ENCODE data around the gene CCSER1.

The CCSER1 gene

DNA sequence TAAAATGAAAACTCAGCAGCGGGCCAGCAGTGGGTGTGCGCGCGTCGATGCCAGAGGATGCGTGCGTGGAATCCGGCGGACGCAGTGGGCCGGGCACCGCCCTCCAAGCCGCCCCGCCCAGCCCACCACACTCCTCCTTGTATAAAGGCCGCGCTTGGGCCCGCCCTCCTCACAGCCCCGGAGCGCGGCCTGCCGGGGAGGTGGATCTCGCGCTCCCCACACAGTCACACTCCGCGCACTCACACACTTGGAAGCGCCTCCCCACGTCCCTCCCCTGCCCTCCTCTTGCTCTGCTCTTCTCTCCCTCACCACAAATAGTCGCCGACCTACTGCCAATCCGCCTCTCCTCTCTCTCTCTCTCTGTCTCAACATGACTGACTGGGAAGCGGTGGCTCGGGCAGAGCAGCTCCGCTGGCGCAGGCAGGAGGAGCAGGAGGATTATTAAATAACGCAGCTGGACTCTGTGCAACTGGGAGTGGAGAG is at the start of gene CCSER1:
Gene CCSER1, plus strand, starts transcription at position 172 of the 483 bp plus-strand sequence.
- DNase-seq = peak; percentile 75

DNA sequence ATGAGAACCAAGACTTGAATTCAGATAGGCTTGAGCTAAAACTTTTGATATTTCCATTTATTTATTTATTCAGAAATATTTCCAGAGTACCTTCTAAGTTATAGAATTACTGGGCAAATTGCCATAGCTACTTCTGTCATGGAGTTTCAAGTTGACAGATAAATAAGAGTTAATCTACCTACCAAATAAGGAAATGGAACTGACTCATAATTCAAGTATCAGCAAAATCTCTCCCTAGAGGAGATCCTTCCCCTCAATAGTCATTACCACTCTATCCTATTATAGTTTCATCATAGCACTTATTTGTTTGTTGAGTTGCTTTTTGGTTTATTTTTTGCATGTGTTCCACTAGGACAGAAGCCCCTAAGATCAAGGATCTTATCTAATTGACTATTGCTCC is 48.8 kb upstream of the CCSER1 start:
- no peak for DNase-seq

DNA sequence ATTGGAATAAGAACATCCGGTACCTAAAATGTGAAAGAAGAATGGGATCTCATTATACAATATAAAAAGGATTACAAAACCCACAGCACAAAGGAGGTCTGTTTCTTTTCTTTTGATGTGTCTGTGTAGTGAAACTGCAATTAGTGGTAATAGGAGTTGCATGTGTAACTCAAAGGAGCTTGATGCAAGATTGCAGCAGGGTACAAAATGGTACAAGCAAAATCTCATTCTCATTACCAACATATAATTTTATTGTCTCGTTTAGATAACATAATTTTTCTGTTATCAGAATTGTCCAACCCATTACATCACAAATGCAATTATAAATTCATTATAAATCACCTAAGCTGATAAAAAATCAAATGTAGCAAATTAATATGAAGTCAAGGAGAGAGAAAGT is 47.1 kb upstream of the CCSER1 start:
- no peak for DNase-seq

DNA sequence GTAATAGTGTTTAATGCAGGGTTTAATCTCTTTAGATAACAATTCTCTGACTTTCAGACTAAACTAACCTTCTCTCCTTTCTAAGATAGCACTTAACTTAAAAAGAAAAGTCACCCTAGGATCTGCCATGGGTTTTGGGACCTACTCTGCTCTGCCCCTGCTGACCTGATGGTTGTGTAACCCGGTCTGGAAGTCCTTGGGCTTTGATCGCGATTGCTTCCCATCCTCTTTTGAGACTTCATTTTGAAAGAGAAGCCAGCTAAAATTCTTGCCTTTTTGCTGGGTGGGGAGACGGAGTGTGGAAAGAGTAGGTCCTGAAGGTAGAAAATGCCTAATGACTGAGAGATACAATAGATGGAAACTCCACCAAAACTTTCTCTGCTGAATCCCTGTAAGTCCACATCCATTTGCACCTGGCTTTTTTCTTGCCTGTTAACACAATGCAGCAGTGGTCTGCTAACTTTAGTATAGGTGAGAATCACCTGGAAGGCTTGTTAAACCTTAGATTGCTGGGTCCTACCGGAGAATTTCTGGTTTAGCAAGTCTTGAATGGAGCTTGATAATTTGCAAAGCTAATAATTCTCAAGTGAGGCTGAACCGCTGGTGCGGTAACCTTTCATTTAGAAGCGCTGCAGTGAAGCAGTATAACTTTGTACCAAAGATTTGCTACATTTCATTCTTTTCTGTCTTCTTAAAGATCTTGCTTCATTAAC is 45.6 kb upstream of the CCSER1 start:
- no peak for DNase-seq

DNA sequence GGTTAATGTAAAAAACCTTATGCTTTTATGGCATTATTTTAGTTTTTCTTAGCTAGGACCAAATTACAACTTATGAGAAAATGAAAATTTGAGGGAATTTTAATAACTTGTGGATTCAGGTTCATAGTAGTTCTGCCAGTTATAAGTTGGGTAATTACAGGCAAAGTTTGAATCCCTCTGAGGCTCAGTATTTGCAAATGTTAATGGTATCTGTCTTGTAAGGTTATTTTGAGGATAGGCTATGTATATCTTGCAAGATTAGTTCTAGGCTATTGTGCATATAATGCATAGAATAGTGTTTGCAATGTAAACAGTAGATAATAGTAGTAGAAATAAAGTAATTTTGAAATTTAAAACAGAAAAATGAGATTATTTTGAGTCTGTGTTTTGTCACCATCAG is 44.7 kb upstream of the CCSER1 start:
- no peak for DNase-seq

DNA sequence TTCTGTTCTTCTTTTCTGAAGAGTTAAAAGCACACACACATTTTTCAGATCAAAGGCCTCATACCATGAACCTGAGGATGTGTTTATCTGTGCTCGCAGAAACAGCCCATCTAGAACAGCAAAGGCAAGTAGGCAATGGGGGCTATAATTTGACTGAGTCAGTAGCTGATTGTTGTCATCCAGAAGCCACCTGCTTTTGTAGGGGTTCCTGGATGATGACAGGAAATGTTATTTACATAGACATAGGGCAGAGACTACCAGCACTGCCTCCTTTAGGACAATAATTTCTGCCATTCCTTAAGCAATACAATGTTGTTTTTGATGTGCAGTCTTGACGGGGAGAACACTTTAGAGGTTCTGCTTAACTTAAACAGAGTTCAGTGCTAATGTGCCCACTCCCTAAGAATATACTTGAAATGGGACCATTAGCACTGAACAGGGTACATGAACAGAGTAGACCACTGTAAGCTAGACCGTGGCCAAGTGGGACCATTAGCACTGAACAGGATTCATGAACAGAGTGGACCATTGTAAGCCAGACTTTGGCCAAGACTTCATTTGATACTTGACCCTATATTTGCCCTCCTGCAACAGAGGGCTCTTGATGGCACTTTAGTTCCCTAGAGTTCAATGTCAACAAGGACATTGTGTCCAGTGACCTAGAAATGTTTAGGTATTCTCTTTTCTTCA is 42.8 kb upstream of the CCSER1 start:
- DNase-seq = no peak

DNA sequence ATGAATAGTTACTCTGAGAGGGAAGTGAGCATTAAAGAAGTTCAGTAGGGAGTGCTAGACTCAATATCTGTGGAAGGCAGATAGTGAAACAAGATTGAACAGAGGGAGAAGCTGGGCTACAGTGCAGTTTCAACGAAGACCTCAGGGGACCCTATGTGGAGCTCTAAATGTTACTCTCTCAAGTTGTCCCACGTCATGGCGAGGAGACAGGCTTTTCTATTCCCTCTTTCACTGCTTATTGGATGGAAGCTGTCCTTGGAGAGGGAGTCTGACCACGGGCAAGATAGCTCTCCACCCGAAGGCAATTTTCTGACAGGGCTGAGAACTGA is 42.3 kb upstream of the CCSER1 start:
- DNase-seq = no peak

DNA sequence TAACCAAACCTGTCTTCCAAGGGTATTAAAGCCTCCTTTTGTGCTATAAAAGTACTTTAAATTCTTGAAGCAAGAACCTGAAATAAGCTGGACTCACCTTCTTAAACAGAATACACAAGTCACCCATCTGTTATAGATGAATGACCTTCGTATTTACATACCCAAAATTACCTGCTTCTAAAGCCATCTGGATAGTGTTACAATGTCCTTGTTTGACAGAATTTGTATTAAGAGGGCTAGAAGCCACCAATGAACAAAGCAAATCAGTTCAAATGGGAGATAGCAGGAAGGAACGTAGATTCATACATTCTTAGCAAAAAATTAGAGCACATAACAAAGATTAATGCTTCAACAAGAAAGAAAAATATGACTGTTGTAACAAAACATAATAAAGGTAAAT is 33.7 kb upstream of the CCSER1 start:
- no peak for DNase-seq

DNA sequence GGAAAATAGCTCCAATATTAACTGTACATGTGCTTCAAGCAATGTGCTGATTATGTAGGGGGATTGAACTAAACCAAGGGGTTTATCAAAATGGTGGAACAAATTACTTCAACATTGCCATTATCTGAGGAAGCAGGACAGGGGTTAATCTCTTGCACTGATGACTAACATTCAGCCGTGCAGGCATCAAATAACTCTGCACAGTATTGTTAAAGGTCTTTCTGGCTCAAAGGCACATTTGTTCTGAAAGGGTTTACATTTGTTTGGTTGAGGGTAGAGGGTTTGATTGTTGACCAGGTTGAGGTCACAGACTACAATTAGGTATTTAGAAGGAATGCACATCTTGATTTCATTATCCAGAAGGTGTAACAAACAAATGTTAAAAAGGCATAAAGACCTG is 32.2 kb upstream of the CCSER1 start:
- no peak for DNase-seq

DNA sequence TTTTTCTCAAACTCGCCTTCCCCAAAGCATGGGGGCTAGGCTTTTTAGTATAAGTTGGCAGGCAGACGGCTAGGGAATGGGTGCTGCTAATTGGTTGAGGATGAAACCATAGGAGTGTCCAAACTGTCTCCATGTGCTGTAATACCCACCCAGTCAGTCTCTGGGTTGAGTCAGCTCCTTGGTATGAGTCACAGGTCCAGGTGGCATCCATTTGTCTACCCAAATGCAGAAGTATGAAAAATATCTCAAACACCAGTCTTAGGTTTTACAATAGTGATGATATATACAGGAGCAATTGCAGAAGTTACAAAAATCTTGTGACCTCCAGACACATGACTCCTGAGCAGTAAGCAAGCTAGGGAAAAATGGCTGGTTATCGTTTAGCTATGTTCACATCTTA is 27.4 kb upstream of the CCSER1 start:
- DNase-seq = no peak

DNA sequence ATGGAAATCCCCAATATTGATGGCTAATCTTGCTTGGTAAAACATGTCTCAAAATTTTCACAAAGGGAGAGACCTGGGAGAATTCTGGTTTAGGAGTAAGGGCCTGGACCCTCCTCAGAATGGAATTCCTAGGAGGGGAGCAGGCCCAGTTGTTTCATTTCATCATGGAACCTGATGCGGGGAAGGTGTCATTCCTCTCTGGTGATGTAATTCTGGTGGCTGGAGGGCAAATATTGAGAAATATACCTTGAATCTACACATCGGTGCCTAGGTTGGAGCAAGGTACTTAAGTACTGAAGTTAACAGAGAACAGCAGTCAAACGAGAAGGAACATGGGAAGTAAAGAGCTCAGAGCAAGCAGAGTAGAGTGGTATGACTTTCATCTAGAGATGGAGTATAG is 23.2 kb upstream of the CCSER1 start:
- no peak for DNase-seq

DNA sequence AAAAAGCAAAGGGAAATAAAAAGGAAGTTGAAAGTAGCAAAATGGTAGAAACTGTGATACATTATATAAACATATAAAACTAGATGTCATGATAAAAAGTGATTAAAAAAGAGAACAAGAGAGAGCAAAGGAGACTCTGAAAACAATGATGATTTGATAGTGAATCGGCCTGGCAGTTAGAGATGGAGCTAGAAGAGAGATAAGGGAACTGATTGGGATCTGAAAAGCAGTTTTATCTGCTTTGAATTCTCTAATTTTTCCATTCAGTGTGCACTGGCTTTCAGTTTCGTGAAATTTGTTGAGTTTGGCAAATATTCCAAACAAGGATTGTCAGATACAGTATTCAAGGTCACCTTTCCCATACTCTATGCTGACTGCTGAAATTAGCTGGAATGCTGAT is 21.9 kb upstream of the CCSER1 start:
- no peak for DNase-seq

DNA sequence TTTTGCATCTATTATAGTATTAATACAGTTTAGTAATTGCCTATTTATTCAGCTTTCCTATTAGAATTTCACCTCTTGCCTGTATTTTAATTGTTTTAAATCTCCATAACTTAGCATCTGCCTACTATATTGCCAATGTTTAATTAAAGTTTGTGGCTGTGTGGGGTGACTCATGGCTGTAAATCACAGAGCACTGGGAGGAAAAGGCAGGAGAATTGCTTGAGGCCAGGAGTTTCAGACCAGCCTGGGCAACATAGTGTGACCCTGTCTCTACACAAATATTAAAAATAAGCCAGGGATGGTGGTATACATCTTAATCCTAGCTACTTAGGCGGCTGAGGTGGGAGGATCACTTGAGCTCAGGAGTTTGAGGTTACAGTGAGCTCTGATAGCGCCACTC is 14.5 kb upstream of the CCSER1 start:
- no peak for DNase-seq

DNA sequence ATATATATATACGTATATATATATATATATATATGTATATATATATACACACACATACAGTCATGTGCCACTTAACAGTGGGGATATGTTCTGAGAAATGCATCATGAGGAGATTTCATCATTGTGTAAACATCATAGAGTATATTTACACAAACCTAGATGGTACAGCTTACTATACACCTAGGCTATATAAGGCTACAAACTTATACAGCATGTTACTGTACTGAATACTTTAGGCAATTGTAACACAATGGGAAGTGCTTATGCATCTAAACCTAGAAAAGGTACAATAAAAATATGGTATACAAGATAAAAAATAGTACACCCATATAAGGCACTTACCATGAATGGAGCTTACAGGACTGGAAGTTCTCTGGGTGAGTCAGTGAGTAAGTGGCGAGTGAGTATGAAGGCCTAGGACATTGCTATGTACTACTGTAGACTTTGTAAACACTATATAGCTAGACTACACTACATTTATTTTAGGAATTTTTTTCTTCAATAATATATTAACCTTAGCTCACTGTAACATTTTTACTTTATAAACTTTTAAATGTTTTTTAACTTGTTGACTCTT is 13.2 kb upstream of the CCSER1 start:
- no peak for DNase-seq

DNA sequence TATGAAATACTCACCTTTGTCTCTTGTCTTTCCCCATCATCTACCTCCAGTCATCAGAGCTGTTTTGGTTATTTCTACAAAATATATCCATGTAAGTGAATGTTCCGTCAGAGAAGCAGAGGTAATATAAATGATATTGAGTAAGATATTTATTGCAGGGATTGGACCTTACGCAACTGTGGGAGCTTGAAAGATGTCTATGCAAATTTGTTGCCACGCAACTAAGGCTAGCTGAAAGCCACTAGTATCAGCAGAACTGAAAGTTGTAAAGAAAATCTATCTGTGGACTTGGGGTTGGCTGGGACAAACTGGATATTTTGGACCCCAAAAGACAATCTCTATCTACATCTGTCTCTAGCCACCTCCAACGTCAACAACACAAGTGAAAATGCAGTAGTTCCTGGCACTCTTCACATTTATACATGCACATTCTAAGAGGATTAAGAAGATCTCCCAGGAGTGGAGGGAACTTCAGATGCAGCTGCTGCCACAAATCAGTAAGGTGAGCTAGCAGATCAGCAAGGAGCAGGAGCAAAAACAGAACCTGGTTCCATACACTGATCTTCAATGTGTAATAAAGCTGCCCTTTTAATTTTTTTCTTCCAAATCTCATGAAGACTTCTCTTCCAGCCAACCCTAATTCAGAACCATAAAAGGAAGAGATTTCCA is 8.5 kb upstream of the CCSER1 start:
- no peak for DNase-seq

DNA sequence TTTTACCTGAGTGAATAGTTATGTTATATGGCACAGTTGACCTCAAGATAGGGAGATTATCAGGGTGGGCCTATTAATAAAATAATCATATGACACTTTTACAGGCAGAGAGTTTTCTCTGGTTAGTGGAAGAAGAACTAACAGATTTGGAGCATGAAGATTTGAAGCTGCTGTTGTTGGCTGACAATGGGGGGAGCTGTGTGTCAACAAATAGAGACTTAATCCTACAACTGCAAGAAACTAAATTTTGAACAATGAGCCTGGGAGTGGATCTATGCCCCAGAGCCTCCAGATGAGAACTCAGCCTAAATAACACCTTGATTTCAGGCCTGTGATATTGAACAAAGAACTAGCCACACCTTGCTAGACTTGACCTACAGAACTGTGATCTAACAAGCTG is 7.2 kb upstream of the CCSER1 start:
- peak; percentile 18 for DNase-seq

DNA sequence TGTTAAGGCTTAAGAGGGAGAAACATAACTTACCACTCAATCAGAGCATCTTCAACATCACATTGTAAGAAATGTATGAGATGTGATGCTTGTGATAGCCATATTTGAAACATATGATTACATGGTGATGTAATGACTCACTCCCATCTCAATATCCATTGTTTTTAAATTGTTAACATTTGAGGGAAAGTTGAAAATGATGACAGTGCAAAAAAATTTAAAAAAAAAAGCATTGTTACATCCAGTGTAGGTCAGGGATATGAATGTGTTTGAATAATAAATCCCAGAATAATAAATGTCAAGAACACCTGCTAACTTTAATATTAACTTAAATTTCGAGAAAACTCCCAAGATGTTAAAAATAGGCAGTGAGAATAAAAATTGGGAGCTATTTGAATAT is 6.4 kb upstream of the CCSER1 start:
- no peak for DNase-seq

DNA sequence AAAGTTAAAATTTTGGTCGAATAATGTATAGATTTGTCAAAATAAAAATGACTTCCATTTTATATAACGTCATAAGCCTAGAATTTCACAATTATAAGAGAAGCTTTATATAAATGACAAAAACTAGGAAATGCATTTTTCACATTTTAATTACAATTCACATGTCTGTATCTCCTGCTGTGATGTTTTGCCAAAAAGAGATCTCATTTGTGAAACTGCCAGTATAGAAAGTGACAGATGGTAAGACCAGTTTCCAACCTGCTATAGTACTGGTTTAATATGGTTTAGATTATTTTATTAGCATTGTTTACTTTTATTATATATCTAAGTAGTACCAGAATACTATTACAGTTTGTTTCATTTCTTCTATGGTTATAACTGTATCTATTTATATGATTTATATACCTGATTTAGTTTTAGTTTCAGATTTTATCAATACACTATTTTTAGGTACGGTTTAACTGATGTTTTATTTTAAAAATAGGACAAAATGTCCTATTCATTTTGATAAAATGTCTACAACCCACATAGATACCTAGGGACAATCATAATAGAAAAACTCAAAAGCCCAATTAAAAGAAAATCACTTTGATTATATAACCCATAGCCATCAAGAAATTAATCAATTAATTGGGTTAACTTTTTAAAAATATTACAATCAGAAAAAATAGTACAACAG is 5.4 kb upstream of the CCSER1 start:
- no peak for DNase-seq

DNA sequence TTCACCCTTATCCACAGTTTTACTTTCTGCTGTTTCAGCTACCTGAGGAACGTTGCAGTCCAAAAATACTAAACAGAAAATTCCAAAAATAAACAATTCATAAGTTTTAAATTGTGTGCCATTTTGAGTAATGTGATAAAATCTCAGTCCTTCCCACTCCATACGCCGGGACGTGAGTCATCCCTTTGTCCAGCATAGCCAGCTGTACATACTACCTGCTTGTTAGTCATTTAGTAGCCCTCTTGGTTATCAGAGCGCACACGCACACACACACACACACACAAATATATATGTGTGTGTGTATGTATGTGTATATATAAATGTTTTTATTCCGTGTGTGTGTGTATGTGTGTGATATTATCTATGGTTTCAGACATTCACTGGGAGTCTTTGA is 4.8 kb upstream of the CCSER1 start:
- DNase-seq = no peak

DNA sequence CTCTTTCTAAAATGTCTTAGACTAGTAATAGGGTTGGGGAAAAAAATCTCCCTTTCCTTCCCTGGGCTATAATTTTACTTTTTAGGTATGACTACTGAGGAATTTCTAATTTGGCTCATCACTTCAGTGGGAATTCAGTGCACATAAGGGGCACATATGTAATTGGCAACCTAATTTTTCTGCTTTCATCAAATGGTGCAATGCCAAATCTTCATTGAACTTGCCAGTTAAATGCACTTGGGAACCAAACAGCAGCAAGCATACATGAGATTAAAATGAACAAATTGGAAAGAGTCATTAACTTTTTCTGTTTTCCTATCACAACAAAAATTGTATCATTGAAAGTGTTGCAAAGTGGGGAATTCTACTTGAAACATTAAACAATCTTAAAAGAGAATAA is 2.9 kb upstream of the CCSER1 start:
- no peak for DNase-seq

DNA sequence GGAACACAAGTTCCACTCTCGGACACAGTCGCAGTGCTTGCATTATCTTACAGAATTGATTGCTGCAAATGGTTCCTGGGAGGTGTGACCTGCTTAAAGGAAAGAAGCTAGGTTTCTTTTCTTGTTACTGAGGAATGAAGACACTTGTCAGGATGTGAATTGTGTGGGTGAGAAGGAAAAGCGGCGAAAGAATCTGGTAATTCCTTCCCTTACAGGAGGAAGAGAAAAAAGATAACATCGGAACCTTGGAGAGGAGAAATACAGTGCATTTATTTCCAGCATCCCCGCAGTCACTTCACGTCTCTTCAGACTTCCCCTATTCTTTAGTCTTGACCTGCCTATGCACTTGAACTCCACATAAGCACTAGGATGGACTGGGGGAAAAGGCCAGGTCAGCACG is 389 bp upstream of the CCSER1 start:
- DNase-seq = no peak

DNA sequence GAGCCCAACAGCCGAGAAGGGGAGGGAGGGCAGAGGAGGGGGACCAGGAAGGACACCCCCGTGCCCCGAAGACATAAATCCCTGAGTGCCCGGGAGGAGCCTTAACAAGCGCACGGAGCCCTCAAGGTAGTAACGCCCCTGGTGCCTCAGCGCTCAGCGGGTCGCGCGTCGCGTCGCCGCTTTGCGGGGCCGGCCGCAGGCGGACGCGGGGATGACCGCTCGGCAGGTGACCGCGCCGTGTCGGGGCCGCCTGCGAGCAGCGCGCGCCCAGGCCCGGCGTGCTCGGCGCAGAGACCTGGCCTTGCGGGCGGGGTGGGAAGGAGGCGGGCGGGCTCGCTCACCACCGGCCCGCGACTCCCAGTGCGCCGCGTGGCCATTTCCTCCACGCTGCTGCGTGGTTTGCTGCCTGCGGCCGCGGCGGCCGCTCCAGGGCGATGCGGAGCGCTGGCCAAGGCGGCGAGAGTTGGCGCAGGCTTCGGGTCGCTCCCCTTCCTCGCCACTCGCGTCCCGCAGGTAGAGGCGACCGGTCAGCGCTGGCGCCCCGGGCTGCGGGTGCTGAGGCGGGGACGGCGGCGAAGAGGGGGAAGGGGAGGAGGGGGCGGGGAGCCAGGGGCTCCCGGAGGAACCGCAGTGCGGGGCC is 632 bp downstream of the CCSER1 start:
- DNase-seq = no peak

DNA sequence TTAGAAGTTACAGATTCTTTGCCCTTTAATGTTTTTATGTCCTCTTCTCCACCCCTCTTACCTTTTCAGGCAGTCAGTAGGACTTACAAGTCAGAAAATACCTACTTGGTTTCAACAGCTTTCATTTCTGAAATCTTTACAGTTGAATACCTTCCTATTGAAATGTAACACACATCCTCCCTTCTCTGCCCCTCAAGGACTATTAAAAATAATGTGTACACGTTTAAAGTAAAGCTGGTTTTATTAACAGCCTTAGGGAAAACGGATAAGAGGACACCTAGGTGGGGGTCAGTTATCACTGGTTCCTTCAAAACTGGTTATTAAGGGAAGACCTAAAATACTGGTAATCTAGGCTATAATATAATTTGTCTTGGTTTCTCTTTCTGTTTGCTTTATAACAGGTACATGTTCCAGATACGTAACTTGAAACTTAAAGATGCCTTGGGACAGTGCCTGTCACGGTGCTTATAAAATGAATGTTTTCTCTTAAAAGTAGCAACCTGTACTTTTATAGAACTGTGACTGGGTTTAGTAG is 1.8 kb downstream of the CCSER1 start:
- DNase-seq = no peak

Measured in hematopoietic multipotent progenitor cell treated with erythropoietin and hydrocortisone succinate and interleukin-3 and kit ligand, for 8 days (in vitro differentiated cells).